H1 (cell line): ENCODE results near the gene PRPF6. TPM values are rescaled to one million over a fixed set of nuclear protein-coding genes. Genes with fewer than 3 reads are reported as not detected.

Source experiments
- CTCF ChIA-PET: fragments of 300-600 bp; sonication (Branson Sonifier 250); formaldehyde crosslinking; loops from one replicate; lab custom pipeline; 2021; ENCODE audit not compliant: partially characterized antibody; lab: Charles Lee
- POLR2A ChIA-PET: fragments of 300-600 bp; sonication (Branson Sonifier 250); formaldehyde crosslinking; loops from one replicate; lab custom pipeline; 2021; ENCODE audit warnings: inconsistent platforms; ENCODE audit not compliant: partially characterized antibody; lab: Charles Lee
- DNase-seq, 2 experiments: peaks; one replicate each; pipeline versions ENCODE4 v3.0.0 to v3.0.0-alpha.2; 2010 to 2022; ENCODE audit warnings: low spot score in 2 of 2, low read depth in 1 of 2, mixed read lengths in 1 of 2
- FAIRE-seq: peaks from 2 replicates; lab custom pipeline; 2011; peaks lifted over from hg19 to GRCh38; lab: Jason Lieb, UNC
- H2AFZ ChIP-seq: 2 replicates; pipeline ENCODE4 v1.8.1; 2012; ENCODE audit warnings: low read length, inconsistent platforms
- H2AK5ac ChIP-seq: 2 replicates; pipeline ENCODE4 v1.6.1; 2013; ENCODE audit warnings: low read depth, low read length
- H2BK120ac ChIP-seq: replicated peaks from 2 replicates; pipeline ENCODE3; 2013; ENCODE audit warnings: low read depth, low read length, inconsistent platforms
- H2BK12ac ChIP-seq: 2 replicates; pipeline ENCODE4 v1.6.1; 2013; ENCODE audit warnings: low read depth, low read length
- H2BK15ac ChIP-seq: 2 replicates; pipeline ENCODE4 v1.6.1; 2013; ENCODE audit warnings: low read length
- H2BK20ac ChIP-seq: 2 replicates; pipeline ENCODE4 v1.6.1; 2013; ENCODE audit warnings: low read length
- H2BK5ac ChIP-seq: 2 replicates; pipeline ENCODE4 v1.6.1; 2013; ENCODE audit warnings: low read depth, low read length
- H3K14ac ChIP-seq: 2 replicates; pipeline ENCODE4 v1.6.1; 2013; ENCODE audit warnings: inconsistent platforms; ENCODE audit not compliant: insufficient read length
- H3K18ac ChIP-seq: 2 replicates; pipeline ENCODE4 v1.6.1; 2013; ENCODE audit warnings: low read length; ENCODE audit errors: extremely low read depth
- H3K23ac ChIP-seq: 2 replicates; pipeline ENCODE4 v1.6.1; 2013; ENCODE audit warnings: inconsistent platforms; ENCODE audit not compliant: insufficient read length
- H3K23me2 ChIP-seq: 2 replicates; pipeline ENCODE4 v1.6.1; 2013; ENCODE audit warnings: low read depth, low read length
- H3K27ac ChIP-seq: 2 replicates; pipeline ENCODE4 v1.6.1; 2011; ENCODE audit warnings: low read depth, low read length, inconsistent platforms
- H3K27me3 ChIP-seq, 4 experiments: replicated peaks in 1 of 4; 1 replicate in 1 of 4; 2 replicates in 3 of 4; pipeline versions ENCODE4 v1.6.1 to v1.8.1; 2011 to 2013; ENCODE audit warnings: low read length in 3 of 4, mild to moderate bottlenecking in 3 of 4, inconsistent platforms in 2 of 4, mixed read lengths in 2 of 4, moderate library complexity in 1 of 4; ENCODE audit not compliant: control insufficient read depth in 3 of 4, insufficient read depth in 3 of 4; ENCODE audit errors: extremely low read depth in 1 of 4
- H3K36me3 ChIP-seq, 4 experiments: 2 replicates each; pipeline versions ENCODE4 v1.6.1 to v1.8.1; 2011 to 2013; ENCODE audit warnings: mild to moderate bottlenecking in 4 of 4, low read length in 3 of 4, moderate library complexity in 2 of 4, control low read depth in 1 of 4, inconsistent platforms in 1 of 4; ENCODE audit not compliant: insufficient read depth in 4 of 4, control insufficient read depth in 2 of 4
- H3K4ac ChIP-seq: replicated peaks from 2 replicates; pipeline ENCODE3; 2013; ENCODE audit warnings: low read length, low read depth, mixed read lengths, inconsistent platforms; ENCODE audit not compliant: insufficient read length
- H3K4me1 ChIP-seq, 4 experiments: replicated peaks in 1 of 4; 1 replicate in 1 of 4; 2 replicates in 3 of 4; pipeline versions ENCODE4 v1.6.1 to v1.8.1; 2011 to 2013; ENCODE audit warnings: low read length in 3 of 4, inconsistent platforms in 2 of 4, mixed read lengths in 1 of 4; ENCODE audit not compliant: insufficient read depth in 4 of 4, control insufficient read depth in 3 of 4
- H3K4me2 ChIP-seq, 2 experiments: 2 replicates each; pipeline versions ENCODE4 v1.6.1 to v1.8.1; 2011 to 2013; ENCODE audit warnings: low read depth in 2 of 2, low read length in 2 of 2, control low read depth in 1 of 2, inconsistent platforms in 1 of 2, mild to moderate bottlenecking in 1 of 2; ENCODE audit not compliant: insufficient read depth in 1 of 2
- H3K4me3 ChIP-seq, 4 experiments: fragments of 200-600, 300-600 bp in 1 of 4; sonication (generic), shearing (Covaris generic), sonication (Bioruptor Twin) in 1 of 4; 2 replicates each; pipeline versions ENCODE4 v1.5.1 to v1.8.1; 2011 to 2016; ENCODE audit warnings: low read length in 4 of 4, low read depth in 3 of 4, control low read depth in 2 of 4, inconsistent platforms in 2 of 4, mild to moderate bottlenecking in 2 of 4, mixed read lengths in 1 of 4, moderate library complexity in 1 of 4; ENCODE audit not compliant: insufficient read depth in 2 of 4; ENCODE audit errors: extremely low read depth in 1 of 4
- H3K56ac ChIP-seq: replicated peaks from 2 replicates; pipeline ENCODE3; 2013; ENCODE audit warnings: low read depth, mild to moderate bottlenecking, mixed read lengths, low read length, inconsistent platforms; ENCODE audit not compliant: insufficient read length
- H3K79me1 ChIP-seq: 2 replicates; pipeline ENCODE4 v1.6.1; 2013; ENCODE audit warnings: low read depth, low read length, control low read depth
- H3K79me2 ChIP-seq, 2 experiments: 2 replicates each; pipeline versions ENCODE4 v1.6.1 to v1.8.1; 2012 to 2013; ENCODE audit warnings: low read length in 2 of 2, mild to moderate bottlenecking in 2 of 2, inconsistent platforms in 1 of 2; ENCODE audit not compliant: insufficient read depth in 2 of 2, control insufficient read depth in 1 of 2
- H3K9ac ChIP-seq, 4 experiments: replicated peaks in 1 of 4; 1 replicate in 1 of 4; 2 replicates in 3 of 4; pipeline versions ENCODE4 v1.6.1 to v1.8.1; 2011 to 2013; ENCODE audit warnings: low read depth in 3 of 4, low read length in 3 of 4, control low read depth in 2 of 4, mild to moderate bottlenecking in 2 of 4, moderate library complexity in 2 of 4, inconsistent platforms in 1 of 4; ENCODE audit errors: extremely low read depth in 1 of 4
- H3K9me3 ChIP-seq, 2 experiments: 2 replicates each; pipeline versions ENCODE4 v1.6.1 to v1.8.1; 2012 to 2013; ENCODE audit warnings: mild to moderate bottlenecking in 2 of 2, moderate library complexity in 2 of 2, control low read depth in 1 of 2, inconsistent platforms in 1 of 2, low read depth in 1 of 2, low read length in 1 of 2, mixed read lengths in 1 of 2; ENCODE audit not compliant: insufficient read depth in 2 of 2
- H4K20me1 ChIP-seq, 2 experiments: replicated peaks in 1 of 2; 2 replicates each; pipeline versions ENCODE3 to v1.8.1; 2011 to 2013; ENCODE audit warnings: inconsistent platforms in 2 of 2, low read length in 2 of 2, mild to moderate bottlenecking in 1 of 2; ENCODE audit not compliant: insufficient read depth in 2 of 2, control insufficient read depth in 1 of 2
- H4K5ac ChIP-seq: 2 replicates; pipeline ENCODE4 v1.6.1; 2013; ENCODE audit warnings: low read length, low read depth, mixed read lengths, inconsistent platforms; ENCODE audit not compliant: insufficient read length
- H4K8ac ChIP-seq: 2 replicates; pipeline ENCODE4 v1.8.0; 2013; ENCODE audit warnings: mild to moderate bottlenecking, moderate library complexity, low read length, inconsistent platforms; ENCODE audit not compliant: insufficient read depth; ENCODE audit errors: extremely low read depth
- H4K91ac ChIP-seq: replicated peaks from 2 replicates; pipeline ENCODE3; 2013; ENCODE audit warnings: low read length, mixed read lengths, inconsistent platforms; ENCODE audit not compliant: insufficient read length
- CBX5 ChIP-seq: fragments of 300-800, 300-1000 bp; sonication (generic); IDR thresholded peaks from 2 replicates; pipeline ENCODE4 v1.7.1; 2016; ENCODE audit warnings: antibody characterized with exemption, low read length, low read depth
- CBX8 ChIP-seq: fragments of 300-800, 300-1000 bp; sonication (generic); IDR thresholded peaks from 2 replicates; pipeline ENCODE4 v1.7.1; 2016; ENCODE audit warnings: low read depth, low read length, borderline replicate concordance
- MAX ChIP-seq: IDR thresholded peaks from 2 replicates; pipeline ENCODE4 v1.6.1; 2012; ENCODE audit warnings: inconsistent platforms
- POLR2AphosphoS5 ChIP-seq: IDR thresholded peaks from 2 replicates; pipeline ENCODE4 v1.6.1; 2011; ENCODE audit warnings: low read depth, low read length
- RFX5 ChIP-seq: IDR thresholded peaks from 2 replicates; pipeline ENCODE4 v1.6.1; 2011; ENCODE audit warnings: low read depth, low read length, improper control_type of control experiment, borderline replicate concordance
- SAP30 ChIP-seq: fragments of 300-600 bp; sonication (generic); IDR thresholded peaks from 2 replicates; pipeline ENCODE4 v1.7.1; 2012; ENCODE audit warnings: low read length, moderate library complexity, mild to moderate bottlenecking, inconsistent platforms; ENCODE audit not compliant: insufficient read depth, insufficient replicate concordance
- SP1 ChIP-seq: IDR thresholded peaks from 2 replicates; pipeline ENCODE4 v1.6.1; 2011; ENCODE audit warnings: low read depth, low read length
- TAF1 ChIP-seq: IDR thresholded peaks from 2 replicates; pipeline ENCODE4 v1.6.1; 2011; ENCODE audit warnings: mild to moderate bottlenecking, low read depth, low read length
- TBP ChIP-seq: IDR thresholded peaks from 2 replicates; pipeline ENCODE4 v1.6.1; 2011; ENCODE audit warnings: low read depth, low read length, improper control_type of control experiment
- USF2 ChIP-seq: IDR thresholded peaks from 2 replicates; pipeline ENCODE4 v1.6.1; 2011; ENCODE audit warnings: low read length, improper control_type of control experiment
- WGBS, 2 experiments: shearing (Covaris generic) in 1 of 2; methylation state at CpG; one replicate each; pipeline versions ENCODE4 v1.1.6 to v1.1.7; 2013 to 2015; ENCODE audit warnings: low lambda C conversion rate in 2 of 2, mixed read lengths in 2 of 2, inconsistent platforms in 1 of 2, low coverage in 1 of 2, missing lambda C conversion rate in 1 of 2; ENCODE audit not compliant: insufficient replicate concordance in 2 of 2, insufficient coverage in 1 of 2, insufficient read length in 1 of 2; ENCODE audit errors: extremely low coverage in 1 of 2, missing lambda C conversion rate in 1 of 2; 5-methylcytosine and 5-hydroxymethylcytosine counted together
- polyA plus RNA-seq, 7 experiments: library from polyadenylated mRNA; depleted of rRNA in 3 of 7; stranded (reverse) in 5 of 7; unstranded in 2 of 7; fragments of >200 nt in 5 of 7; fragments of 200-250 nt in 2 of 7; gene quantifications; 1 replicate in 5 of 7; 2 replicates in 1 of 7; 4 replicates in 1 of 7; pipeline versions ENCODE4 v1.2.1 to v1.2.3, GENCODE V29; 2011 to 2013; ENCODE audit warnings: missing spikeins in 2 of 7, mixed read lengths in 2 of 7
- total RNA-seq: library from RNA; stranded (reverse); fragmentation: NEBNext Ultra II Directional; extraction: Animal tissue kit (Norgen Biotek cat#: 25700); gene quantifications from 2 replicates; pipeline ENCODE4 v1.2.1, GENCODE V29; 2021

PRPF6 gene
- total and polyA plus RNA-seq, 2 of the 8 experiments (the other 6 are each of a cell fraction or from before 2014, with no cell fraction given): 27.9 to 76.9 TPM

- H3K18ac ChIP-seq: peak overlapping the region; percentile 5; the same call in 1 of the 2 replicates
- H3K4ac ChIP-seq: no peak overlapping the region
- H3K27me3 ChIP-seq: no peaks in the 10 kb centered on the region
- no peak overlapping the region for H3K23ac ChIP-seq
- no peak overlapping the region for H2AK5ac ChIP-seq
- H2BK15ac ChIP-seq: no peak overlapping the region
- H4K20me1 ChIP-seq: peaks cover 11 to 30% of the 10 kb centered on the region in 2 experiments
- FAIRE-seq (no peak), DNase-seq (peak; percentile 78 to 88)
- peak overlapping the region; percentile 62; the same call in 1 of the 2 replicates for H4K8ac ChIP-seq
- 0 out of 2 replicates have a peak overlapping the region, but pooled peaks have one; percentile 84 for H2BK12ac ChIP-seq
- H3K56ac ChIP-seq: no peak overlapping the region
- POLR2A ChIA-PET: interaction anchor here (0.6 to 7.8 kb wide), 7 partner anchors 10 to 202 kb away, joined by 3 to 68 read pairs (median 5); partner anchors contain the start of genes PRPF6 and UCKL1
- CTCF ChIA-PET: interaction anchor here (0.5 to 5.4 kb wide), 9 partner anchors 9 to 1082 kb away, joined by 3 to 28 read pairs (median 4); partner anchors contain the start of gene SAMD10
- no peak overlapping the region for H2AFZ ChIP-seq
- peaks cover 5% of the 10 kb centered on the region for H3K79me1 ChIP-seq
- no peaks in the 10 kb centered on the region for H3K9me3 ChIP-seq
- no peak overlapping the region for H2BK120ac ChIP-seq
- peak overlapping the region; percentile 66; the same call in 1 of the 2 replicates for H2BK5ac ChIP-seq
- H3K36me3 ChIP-seq: peaks cover 3 to 21% (median 14%) of the 10 kb centered on the region in 4 experiments; a peak in 5 of 8 replicates
- no peak overlapping the region for H4K5ac ChIP-seq
- H3K79me2 ChIP-seq: peaks cover 0 to 14% of the 10 kb centered on the region in 2 experiments; a peak in 1 of 4 replicates
- H3K4me2 ChIP-seq: peak overlapping the region; percentile 55 to 73
- peaks cover 12% of the 10 kb centered on the region for H3K23me2 ChIP-seq
- H3K9ac ChIP-seq: no peak overlapping the region; a peak in 3 of 7 replicates
- H3K4me1 ChIP-seq: peaks cover 0 to 28% (median 13%) of the 10 kb centered on the region in 4 experiments; a peak in 6 of 7 replicates
- H4K91ac ChIP-seq: no peak overlapping the region
- no peak overlapping the region for H2BK20ac ChIP-seq
- WGBS, 2 experiments: 73% methylated on average over 14 of the region's 30 CpGs; no CpG with 5 or more reads in 1 of the 2 experiments
- peak overlapping the region in 2 of 4 experiments; percentile 0 to 42; a peak in 5 of 8 replicates for H3K4me3 ChIP-seq
- no peak overlapping the region for H3K14ac ChIP-seq
- H3K27ac ChIP-seq: no peak overlapping the region
- TF ChIP-seq SP1: no peak
- no peak for TF ChIP-seq CBX5
- TF ChIP-seq SAP30: no peak
- TF ChIP-seq USF2: no peak
- TF ChIP-seq RFX5: no peak
- peak; percentile 40; the same call in 1 of the 2 replicates for TF ChIP-seq POLR2AphosphoS5
- no peak for TF ChIP-seq CBX8
- TF ChIP-seq MAX: 0 out of 2 replicates have a peak, but pooled peaks have one; percentile 5
- peak; percentile 36; the same call in 1 of the 2 replicates for TF ChIP-seq TAF1
- TF ChIP-seq TBP: 0 out of 2 replicates have a peak, but pooled peaks have one; percentile 21
Measured at GRCh38 chr20:63942250-63942951, 38.5 kb upstream of the PRPF6 start.
